B cell (primary cell): ENCODE measurements around the gene NCKIPSD. TPM values are rescaled to one million over a fixed set of nuclear protein-coding genes. Genes with fewer than 3 reads are reported as not detected.
A peak's percentile ranks its signal among the peaks of the same experiment; 100 is the strongest.

ENCODE experiments used
- ATAC-seq: fragments of 200-7000 bp; cut with Tn5 transposase; one replicate; pipeline ENCODE4 v1.10.0; 2021; ENCODE audit warnings: low read depth, mild to moderate bottlenecking, moderate number of reproducible peaks, moderate library complexity
- CTCF ChIA-PET: fragments of 350-600 bp; sonication (Branson Sonifier 250); formaldehyde crosslinking; loops from one replicate; lab custom pipeline; 2021; ENCODE audit warnings: antibody characterized with exemption, inconsistent platforms; lab: Charles Lee
- POLR2A ChIA-PET: fragments of 350-600 bp; sonication (Branson Sonifier 250); formaldehyde crosslinking; loops from one replicate; lab custom pipeline; 2021; ENCODE audit warnings: antibody characterized with exemption; lab: Charles Lee
- DNase-seq: peaks from one replicate; pipeline ENCODE4 v3.0.0; 2013
- H2AFZ ChIP-seq: 2 replicates; pipeline ENCODE4 v1.6.1; 2012; ENCODE audit warnings: mild to moderate bottlenecking, low read depth, low read length; ENCODE audit not compliant: insufficient read depth, poor library complexity, severe bottlenecking
- H3K27ac ChIP-seq, 2 donors: 1 replicate in 1 of 2; 2 replicates in 1 of 2; pipeline ENCODE4 v1.5.1; 2012 to 2013; ENCODE audit warnings: low read length in 2 of 2, mild to moderate bottlenecking in 2 of 2, moderate library complexity in 1 of 2
- H3K27me3 ChIP-seq, 4 experiments: fragments of 200-600 bp in 1 of 4; sonication (generic) in 1 of 4; replicated peaks in 1 of 4; 1 replicate in 2 of 4; 2 replicates in 2 of 4; pipeline versions ENCODE4 v1.6.1 to v1.7.0; 2013 to 2016; ENCODE audit warnings: low read length in 3 of 4, mild to moderate bottlenecking in 2 of 4, mixed read lengths in 1 of 4, moderate library complexity in 1 of 4; ENCODE audit not compliant: insufficient read depth in 4 of 4, control insufficient read depth in 3 of 4; ENCODE audit errors: control extremely low read depth in 1 of 4
- H3K36me3 ChIP-seq, 2 experiments: replicated peaks in 1 of 2; 1 replicate in 1 of 2; 2 replicates in 1 of 2; pipeline versions ENCODE4 v1.6.1 to v1.7.1; 2013; ENCODE audit warnings: low read length in 1 of 2; ENCODE audit not compliant: insufficient read depth in 2 of 2, control insufficient read depth in 1 of 2; ENCODE audit errors: control extremely low read depth in 1 of 2, extremely low read depth in 1 of 2
- H3K4me1 ChIP-seq, 2 donors: fragments of 200-600 bp in 1 of 2; sonication (generic) in 1 of 2; 1 replicate in 1 of 2; 2 replicates in 1 of 2; pipeline versions ENCODE4 v1.5.1 to v1.6.1; 2013 to 2017; ENCODE audit warnings: low read length in 2 of 2; ENCODE audit not compliant: control insufficient read depth in 2 of 2, insufficient read depth in 2 of 2
- H3K4me2 ChIP-seq: replicated peaks from 2 replicates; pipeline ENCODE3; 2012; ENCODE audit warnings: mild to moderate bottlenecking, low read depth, low read length; ENCODE audit not compliant: poor library complexity, severe bottlenecking
- H3K4me3 ChIP-seq, 5 experiments: fragments of 200-600 bp in 1 of 5; sonication (generic) in 1 of 5; 1 replicate in 3 of 5; 2 replicates in 2 of 5; pipeline versions ENCODE4 v1.5.1 to v1.7.0; 2011 to 2016; ENCODE audit warnings: low read length in 4 of 5, mild to moderate bottlenecking in 4 of 5, low read depth in 2 of 5, control low read depth in 1 of 5, moderate library complexity in 1 of 5; ENCODE audit not compliant: insufficient read depth in 1 of 5; ENCODE audit errors: control extremely low read depth in 1 of 5, extremely low read depth in 1 of 5
- H3K79me2 ChIP-seq: fragments of 200-600 bp; sonication (generic); one replicate; pipeline ENCODE4 v1.6.0; 2016; ENCODE audit warnings: low read length; ENCODE audit not compliant: control insufficient read depth, insufficient read depth
- H3K9ac ChIP-seq: fragments of 200-600 bp; sonication (generic); 2 replicates; pipeline ENCODE4 v1.6.1; 2017; ENCODE audit warnings: mild to moderate bottlenecking, low read length, moderate library complexity
- H3K9me3 ChIP-seq, 3 donors: one replicate each; pipeline versions ENCODE4 v1.6.1 to v1.7.1; 2013; ENCODE audit warnings: low read length in 2 of 3; ENCODE audit not compliant: control insufficient read depth in 2 of 3, insufficient read depth in 1 of 3; ENCODE audit errors: control extremely low read depth in 1 of 3
- H4K20me1 ChIP-seq: 2 replicates; pipeline ENCODE4 v1.6.0; 2012; ENCODE audit warnings: mild to moderate bottlenecking, low read length; ENCODE audit not compliant: insufficient read depth, control insufficient read depth, poor library complexity, severe bottlenecking
- H3K27ac Mint-ChIP-seq: one replicate; pipeline ENCODE4 v1.8.0; 2021; ENCODE audit warnings: mixed read lengths
- H3K27me3 Mint-ChIP-seq: one replicate; pipeline ENCODE4 v1.8.0; 2021; ENCODE audit warnings: mixed read lengths
- H3K4me1 Mint-ChIP-seq: one replicate; pipeline ENCODE4 v1.8.0; 2021; ENCODE audit warnings: mixed read lengths
- H3K4me3 Mint-ChIP-seq: one replicate; pipeline ENCODE4 v1.8.0; 2021; ENCODE audit warnings: mixed read lengths
- H3K9me3 Mint-ChIP-seq: one replicate; pipeline ENCODE4 v1.8.0; 2022; ENCODE audit warnings: mixed read lengths; ENCODE audit not compliant: insufficient read depth
- CTCF ChIP-seq: fragments of 200-600 bp; IDR thresholded peaks from one replicate; pipeline ENCODE4 v1.8.0; 2022; ENCODE audit warnings: antibody characterized with exemption, mild to moderate bottlenecking
- EZH2 ChIP-seq: IDR thresholded peaks from 2 replicates; pipeline ENCODE4 v1.6.1; 2012; ENCODE audit warnings: borderline replicate concordance, low read depth, mild to moderate bottlenecking, moderate library complexity, low read length; ENCODE audit not compliant: insufficient read depth, poor library complexity, severe bottlenecking
- WGBS: methylation state at CpG from one replicate; pipeline ENCODE4 v1.1.5; 2013; ENCODE audit warnings: missing lambda C conversion rate; ENCODE audit not compliant: insufficient coverage; 5-methylcytosine and 5-hydroxymethylcytosine counted together
- intact Hi-C: fragments of 100-400 bp; cut with micrococcal nuclease; formaldehyde crosslinking; loops from one replicate; pipeline ENCODE4 v1.10.0; 2022
- polyA plus RNA-seq: library from polyadenylated mRNA; depleted of rRNA; stranded (reverse); fragments of >200 nt; gene quantifications from 2 replicates; pipeline ENCODE4 v1.2.3, GENCODE V29; 2012
- total RNA-seq, 2 donors: library from RNA; stranded (reverse); fragments of 120-200 nt in 1 of 2; gene quantifications; 1 replicate in 1 of 2; 2 replicates in 1 of 2; pipeline versions ENCODE4 v1.2.3 to v1.2.4, GENCODE V29; 2013 to 2022

The NCKIPSD gene
- total and polyA plus RNA-seq, 2 donors (not counting 1 experiment from before 2014, with no cell fraction given) = 19.1 to 24.6 TPM

GRCh38 chr3:48660800-48661400 lies 24.8 kb downstream of the NCKIPSD start:
- ChIA-PET POLR2A (interaction anchor here (0.5 kb wide), 2 partner anchors 62 to 257 kb away, joined by 3 read pairs; no protein-coding TSS in a partner anchor), CTCF (no interaction called here)
- Mint-ChIP-seq H3K4me1 (peaks cover 32% of the 10 kb centered on the region), H3K4me3 (peak overlapping the region; percentile 29), H3K27ac (no peak overlapping the region), H3K27me3 (peaks cover 17% of the 10 kb centered on the region), H3K9me3 (no peaks in the 10 kb centered on the region)
- no peak for TF ChIP-seq EZH2
- no peak for TF ChIP-seq CTCF
- no peak overlapping the region for H2AFZ ChIP-seq
- no peak overlapping the region for H3K27ac ChIP-seq
- no peaks in the 10 kb centered on the region for H3K79me2 ChIP-seq
- peaks cover 0 to 45% (median 0%) of the 10 kb centered on the region in 3 donors for H3K9me3 ChIP-seq
- peak overlapping the region in 2 of 5 experiments; percentile 45 to 53 for H3K4me3 ChIP-seq
- peaks cover 0 to 65% (median 16%) of the 10 kb centered on the region in 4 experiments for H3K27me3 ChIP-seq
- intact Hi-C loops = loop anchor here (1.0 kb wide), 1 partner anchor 26 kb away; the partner anchor contains the start of gene SLC26A6
- peaks cover 9% of the 10 kb centered on the region for H4K20me1 ChIP-seq
- ATAC-seq = no peak
- DNase-seq = no peak
- no peaks in the 10 kb centered on the region for H3K36me3 ChIP-seq
- 65% methylated on average over 61 of the region's 61 CpGs for WGBS
- H3K4me2 ChIP-seq = peak overlapping the region; percentile 80
- peaks cover 32 to 44% of the 10 kb centered on the region in 2 donors for H3K4me1 ChIP-seq
- H3K9ac ChIP-seq = peak overlapping the region; percentile 52

GRCh38 chr3:48656841-48657281 lies 28.9 kb downstream of the NCKIPSD start:
- DNase-seq (no peak), ATAC-seq (no peak)
- Histone ChIP-seq H3K9ac (peak overlapping the region; percentile 66), H3K9me3 (peaks cover 0 to 23% (median 0%) of the 10 kb centered on the region in 3 donors), H3K4me3 (peak overlapping the region in 4 of 5 experiments; percentile 44 to 66 (median 62)), H3K27me3 (peaks cover 0 to 44% (median 6%) of the 10 kb centered on the region in 4 experiments), H3K79me2 (no peaks in the 10 kb centered on the region), H4K20me1 (peaks cover 4% of the 10 kb centered on the region), H3K4me1 (peaks cover 11 to 28% of the 10 kb centered on the region in 2 donors), H2AFZ (peak overlapping the region; percentile 85), H3K4me2 (peak overlapping the region; percentile 95), H3K36me3 (no peaks in the 10 kb centered on the region), H3K27ac (no peak overlapping the region)
- no peak for TF ChIP-seq EZH2
- TF ChIP-seq CTCF = no peak
- POLR2A ChIA-PET = no interaction called here
- peak overlapping the region; percentile 78 for H3K4me3 Mint-ChIP-seq
- 55% methylated on average over 45 of the region's 45 CpGs for WGBS
- H3K4me1 Mint-ChIP-seq = peaks cover 23% of the 10 kb centered on the region
- H3K27ac Mint-ChIP-seq = peak overlapping the region; percentile 73
- no peaks in the 10 kb centered on the region for H3K9me3 Mint-ChIP-seq
- CTCF ChIA-PET = interaction anchor here (0.6 to 1.4 kb wide), 5 partner anchors 16 to 256 kb away, joined by 3 to 9 read pairs (median 3); no protein-coding TSS in a partner anchor
- H3K27me3 Mint-ChIP-seq = peaks cover 9% of the 10 kb centered on the region
- intact Hi-C loops = loop anchor here (1.0 to 2.0 kb wide), 4 partner anchors 22 to 100 kb away; partner anchors contain the start of genes NCKIPSD, SLC26A6 and UQCRC1
